Endothelial cell of umbilical vein (primary cell): ENCODE results near the gene NSUN7. TPM values are rescaled to one million over a fixed set of nuclear protein-coding genes. Genes with fewer than 3 reads are reported as not detected.

Experiments
- BruUV-seq: library from RNA; stranded (reverse); fragments of 400-500 nt; replicated peaks from 2 replicates; lab custom pipeline; 2021; lab: Mats Ljungman, UMichigan
- CTCF ChIA-PET: fragments of 300-600, 350-600 bp; sonication (Branson Sonifier 250); formaldehyde crosslinking; loops from one replicate; lab custom pipeline; 2021; ENCODE audit warnings: antibody characterized with exemption, inconsistent platforms; lab: Charles Lee
- POLR2A ChIA-PET: fragments of 300-600, 350-600 bp; sonication (Branson Sonifier 250); formaldehyde crosslinking; loops from one replicate; lab custom pipeline; 2021; ENCODE audit warnings: antibody characterized with exemption, inconsistent platforms; lab: Charles Lee
- DNase-seq: peaks from one replicate; pipeline ENCODE4 v3.0.0-alpha.2; 2011; ENCODE audit warnings: low read depth, low spot score
- FAIRE-seq: peaks from 2 replicates; lab custom pipeline; 2011; peaks lifted over from hg19 to GRCh38; lab: Jason Lieb, UNC
- H2AFZ ChIP-seq: 2 replicates; pipeline ENCODE4 v1.6.0; 2012; ENCODE audit warnings: low read depth, low read length, control low read depth, inconsistent platforms
- H3K27ac ChIP-seq: 2 replicates; pipeline ENCODE4 v1.5.1; 2011; ENCODE audit warnings: low read depth, mild to moderate bottlenecking, control low read depth, low read length, moderate library complexity; ENCODE audit not compliant: insufficient read depth
- H3K27me3 ChIP-seq, 2 experiments: 2 replicates each; pipeline versions ENCODE4 v1.6.0 to v1.6.1; 2011; ENCODE audit warnings: low read length in 2 of 2, mixed read lengths in 1 of 2; ENCODE audit not compliant: control insufficient read depth in 2 of 2, insufficient read depth in 2 of 2
- H3K36me3 ChIP-seq, 2 experiments: 2 replicates in 1 of 2; 3 replicates in 1 of 2; pipeline ENCODE4 v1.5.1; 2011; ENCODE audit warnings: low read length in 2 of 2, mild to moderate bottlenecking in 1 of 2, moderate library complexity in 1 of 2; ENCODE audit not compliant: control insufficient read depth in 2 of 2, insufficient read depth in 2 of 2; ENCODE audit errors: extremely low read depth in 1 of 2
- H3K4me1 ChIP-seq: 3 replicates; pipeline ENCODE4 v1.5.1; 2011; ENCODE audit warnings: mild to moderate bottlenecking, low read length; ENCODE audit not compliant: control insufficient read depth, insufficient read depth; ENCODE audit errors: extremely low read depth
- H3K4me2 ChIP-seq: 2 replicates; pipeline ENCODE4 v1.6.1; 2011; ENCODE audit warnings: low read length, control low read depth, mixed read lengths; ENCODE audit not compliant: insufficient read depth
- H3K4me3 ChIP-seq, 3 experiments: fragments of 200-600 bp in 1 of 3; sonication (generic), shearing (Covaris generic) in 1 of 3; replicated peaks in 1 of 3; 2 replicates each; pipeline ENCODE4 v1.5.1; 2011 to 2016; ENCODE audit warnings: control low read depth in 3 of 3, low read length in 3 of 3, mild to moderate bottlenecking in 2 of 3, inconsistent platforms in 1 of 3, low read depth in 1 of 3, moderate library complexity in 1 of 3; ENCODE audit not compliant: insufficient read depth in 1 of 3
- H3K79me2 ChIP-seq: 2 replicates; pipeline ENCODE4 v1.6.0; 2012; ENCODE audit warnings: low read length, inconsistent platforms; ENCODE audit not compliant: control insufficient read depth, insufficient read depth
- H3K9ac ChIP-seq: replicated peaks from 2 replicates; pipeline ENCODE3; 2011; ENCODE audit warnings: low read length, control low read depth; ENCODE audit not compliant: insufficient read depth; ENCODE audit errors: extremely low read depth
- H3K9me1 ChIP-seq: replicated peaks from 3 replicates; pipeline ENCODE4 v1.6.0; 2011; ENCODE audit warnings: mild to moderate bottlenecking, low read length; ENCODE audit not compliant: control insufficient read depth, insufficient read depth; ENCODE audit errors: extremely low read depth
- H3K9me3 ChIP-seq: replicated peaks from 2 replicates; pipeline ENCODE4 v1.5.1; 2012; ENCODE audit warnings: low read length, inconsistent platforms; ENCODE audit not compliant: control insufficient read depth, insufficient read depth
- H4K20me1 ChIP-seq: replicated peaks from 2 replicates; pipeline ENCODE3; 2011; ENCODE audit warnings: mild to moderate bottlenecking, low read length; ENCODE audit not compliant: control insufficient read depth, insufficient read depth; ENCODE audit errors: extremely low read depth
- CTCF ChIP-seq, 2 donors: IDR thresholded peaks; 1 replicate in 1 of 2; 2 replicates in 1 of 2; pipeline ENCODE4 v1.5.1; 2011; ENCODE audit warnings: low read length in 2 of 2, mild to moderate bottlenecking in 2 of 2, moderate library complexity in 2 of 2, control low read depth in 1 of 2, inconsistent platforms in 1 of 2, low read depth in 1 of 2; ENCODE audit not compliant: insufficient read depth in 1 of 2; ENCODE audit errors: extremely low read depth in 1 of 2
- EZH2 ChIP-seq: IDR thresholded peaks from 2 replicates; pipeline ENCODE4 v1.6.1; 2012; ENCODE audit warnings: borderline replicate concordance, low read depth, mild to moderate bottlenecking, moderate library complexity, low read length, inconsistent platforms; ENCODE audit not compliant: severe bottlenecking
- FOS ChIP-seq: IDR thresholded peaks from 2 replicates; pipeline ENCODE4 v1.6.1; 2011; ENCODE audit warnings: mild to moderate bottlenecking, low read length, moderate library complexity, borderline replicate concordance; ENCODE audit not compliant: insufficient read depth
- GATA2 ChIP-seq: IDR thresholded peaks from 2 replicates; pipeline ENCODE4 v1.7.0; 2011; ENCODE audit warnings: low read depth, mild to moderate bottlenecking, moderate library complexity, mixed read lengths, low read length; ENCODE audit not compliant: insufficient read length, insufficient read depth
- JUN ChIP-seq: IDR thresholded peaks from 2 replicates; pipeline ENCODE4 v1.6.1; 2011; ENCODE audit warnings: borderline replicate concordance, low read depth; ENCODE audit not compliant: insufficient read length, insufficient read depth
- MYC ChIP-seq: IDR thresholded peaks from one replicate; pipeline ENCODE4 v1.6.1; 2011; ENCODE audit warnings: mild to moderate bottlenecking, low read depth, low read length
- POLR2A ChIP-seq: IDR thresholded peaks from 2 replicates; pipeline ENCODE4 v1.6.1; 2012; ENCODE audit warnings: low read depth, mild to moderate bottlenecking, control low read depth, low read length
- POLR2AphosphoS5 ChIP-seq: IDR thresholded peaks from 2 replicates; pipeline ENCODE4 v1.6.1; 2012; ENCODE audit warnings: low read depth, mild to moderate bottlenecking, control low read depth, low read length, moderate library complexity; ENCODE audit not compliant: insufficient read depth
- dilution Hi-C: fragments of 300-500 bp; cut with MboI; formaldehyde crosslinking; loops from one replicate; pipeline ENCODE4 v1.15.0; 2019; ENCODE audit warnings: low sequenced_read_pairs; ENCODE audit not compliant: extremely low pct_ligation_motif_present
- intact Hi-C: fragments of 100-400 bp; cut with micrococcal nuclease; formaldehyde crosslinking; loops from one replicate; pipeline ENCODE4 v1.10.0; 2022
- polyA plus RNA-seq, 4 experiments: library from polyadenylated mRNA; depleted of rRNA in 3 of 4; stranded (reverse) in 3 of 4; unstranded in 1 of 4; fragments of >200 nt; gene quantifications; 2 replicates each; pipeline versions ENCODE4 v1.2.1 to v1.2.3, GENCODE V29; 2011 to 2012; ENCODE audit warnings: missing spikeins in 1 of 4
- total RNA-seq: library from RNA; stranded (reverse); gene quantifications from 2 replicates; pipeline ENCODE4 v1.2.3, GENCODE V29; 2021
- TF ChIP-seq, protein P1 (sequence below): IDR thresholded peaks from 2 replicates; pipeline ENCODE4 v1.6.1; 2011; ENCODE audit not compliant: insufficient read depth, insufficient read length

Gene NSUN7
- total and polyA plus RNA-seq, 2 donors (not counting 3 experiments of a cell fraction or from before 2014, with no cell fraction given) = 0.03 to 0.20 TPM

- H3K79me2 ChIP-seq = no peaks in the 10 kb centered on the region
- CTCF ChIA-PET = interaction anchor here (0.9 kb wide), 1 partner anchor 29 kb away, joined by 3 read pairs; no protein-coding TSS in a partner anchor
- H3K27ac ChIP-seq = no peak overlapping the region
- POLR2A ChIA-PET = no interaction called here
- no peaks in the 10 kb centered on the region for H3K9me3 ChIP-seq
- H3K4me1 ChIP-seq = no peaks in the 10 kb centered on the region
- no peak overlapping the region for H3K4me2 ChIP-seq
- dilution Hi-C loops (no loop called here), intact Hi-C loops (no loop called here)
- H3K36me3 ChIP-seq = no peaks in the 10 kb centered on the region
- H3K4me3 ChIP-seq = no peak overlapping the region
- H4K20me1 ChIP-seq = no peaks in the 10 kb centered on the region
- peaks cover 2 to 10% of the 10 kb centered on the region in 2 experiments for H3K27me3 ChIP-seq
- no peak overlapping the region for H3K9ac ChIP-seq
- BruUV-seq = no TSS peak
- H2AFZ ChIP-seq = no peak overlapping the region
- DNase-seq (no peak), FAIRE-seq (no peak)
- H3K9me1 ChIP-seq = no peaks in the 10 kb centered on the region
- TF ChIP-seq, protein P1, sequence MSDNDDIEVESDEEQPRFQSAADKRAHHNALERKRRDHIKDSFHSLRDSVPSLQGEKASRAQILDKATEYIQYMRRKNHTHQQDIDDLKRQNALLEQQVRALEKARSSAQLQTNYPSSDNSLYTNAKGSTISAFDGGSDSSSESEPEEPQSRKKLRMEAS = no peak
- TF ChIP-seq POLR2A = no peak
Observed at GRCh38 chr4:40778090-40778489, 28.3 kb downstream of the NSUN7 start.

DNA sequence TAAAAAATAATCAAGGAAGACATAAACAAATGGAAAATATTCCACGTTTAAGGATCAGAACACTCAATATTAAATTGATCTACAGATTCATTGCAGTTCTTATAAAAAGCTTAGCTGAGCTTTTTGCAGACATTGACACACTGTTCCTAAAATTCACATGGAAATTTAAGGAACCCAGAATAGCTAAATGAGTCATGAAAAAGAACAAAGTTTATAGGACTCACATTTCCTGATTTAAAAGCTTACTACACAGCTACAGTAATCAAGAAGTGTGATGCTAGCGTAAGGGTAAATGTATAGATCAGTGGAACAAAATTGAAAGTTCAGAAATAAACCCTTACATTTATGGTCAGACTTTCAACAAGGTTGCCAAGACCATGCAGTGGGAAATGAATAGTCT lies 33.1 kb downstream of the NSUN7 start:
- H3K27me3 ChIP-seq = peaks cover 2 to 8% of the 10 kb centered on the region in 2 experiments
- no peaks in the 10 kb centered on the region for H3K36me3 ChIP-seq
- POLR2A ChIA-PET = no interaction called here
- no peaks in the 10 kb centered on the region for H3K79me2 ChIP-seq
- intact Hi-C loops = no loop called here
- H3K9ac ChIP-seq = no peak overlapping the region
- H3K4me1 ChIP-seq = no peaks in the 10 kb centered on the region
- CTCF ChIA-PET = interaction anchor here (1.0 kb wide), 1 partner anchor 15 kb away, joined by 3 read pairs; no protein-coding TSS in a partner anchor
- H4K20me1 ChIP-seq = no peaks in the 10 kb centered on the region
- no peak overlapping the region for H3K4me3 ChIP-seq
- no peak overlapping the region for H3K27ac ChIP-seq
- no peaks in the 10 kb centered on the region for H3K9me1 ChIP-seq
- no peak for DNase-seq
- H3K9me3 ChIP-seq = no peaks in the 10 kb centered on the region
- BruUV-seq = no TSS peak
- FAIRE-seq = no peak
- no peak overlapping the region for H2AFZ ChIP-seq
- H3K4me2 ChIP-seq = no peak overlapping the region
- TF ChIP-seq POLR2A (no peak), EZH2 (no peak), JUN (no peak), FOS (no peak), GATA2 (no peak), MYC (no peak), POLR2AphosphoS5 (no peak), CTCF (IDR thresholded peaks at IDR 0.05; ENCODE audit: extremely low read depth in 1 of 2, insufficient read depth in 1 of 2, low read depth in 1 of 2, low read length in 2 of 2) (no peak)
- TF ChIP-seq, protein P1 = no peak
- dilution Hi-C loops = no loop called here
